ENCODE data around the gene C12orf50.

The C12orf50 gene

DNA sequence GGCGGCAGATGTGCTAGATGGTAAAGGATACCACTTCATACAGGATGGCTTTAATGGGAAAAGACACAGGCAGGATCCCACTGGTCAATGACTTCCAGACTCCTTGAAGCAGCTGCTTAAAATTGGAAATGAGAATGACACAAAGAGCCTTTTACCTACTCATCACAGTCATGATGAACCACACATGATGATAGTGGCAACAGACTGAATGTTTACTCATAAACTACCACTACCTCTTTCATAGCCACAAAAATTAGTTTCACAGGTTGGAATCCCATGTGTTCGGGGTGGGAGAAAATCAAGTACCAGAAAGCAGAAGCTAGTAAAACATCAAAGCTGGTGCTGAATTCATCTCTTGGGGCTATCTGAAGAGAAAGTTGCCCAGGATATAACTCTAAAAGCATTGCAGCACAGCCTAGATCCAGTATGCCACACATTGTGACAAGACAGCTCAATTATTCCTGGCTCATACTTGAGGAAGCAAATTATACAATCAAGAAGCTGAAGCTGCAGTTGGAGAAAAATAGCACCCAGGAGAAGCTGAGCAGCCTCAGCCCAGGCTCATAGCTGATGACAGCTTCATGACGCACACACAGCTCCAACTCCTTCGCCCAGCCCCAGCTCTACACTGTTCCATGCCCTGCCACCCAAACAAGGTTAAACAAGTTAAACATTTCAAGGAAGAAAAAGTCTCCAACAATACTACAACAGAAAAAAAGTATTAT, 29.0 kb upstream of the C12orf50 start:
- Histone ChIP-seq H3K36me3 (ENCODE audit: control insufficient read depth in 2 of 2, insufficient read depth in 1 of 2, low read length in 2 of 2) (peaks cover 31 to 50% of the 10 kb centered on the region in 2 experiments), H3K4me3 (ENCODE audit: low read depth, low read length) (no peak overlapping the region), H3K27ac (ENCODE audit: extremely low read depth, low read depth, low read length) (no peak overlapping the region), H3K4me1 (ENCODE audit: control insufficient read depth, insufficient read depth, low read length) (no peaks in the 10 kb centered on the region), H3K9me3 (ENCODE audit: control insufficient read depth, insufficient read depth, low read depth, low read length) (no peaks in the 10 kb centered on the region)
- TF ChIP-seq ZNF132 (tag by site-specific recombination; IDR thresholded peaks at IDR 0.05; ENCODE audit: borderline replicate concordance) (no peak), ZNF266 (tag by site-specific recombination; IDR thresholded peaks at IDR 0.05; ENCODE audit: low read depth) (no peak), ZNF10 (tag by site-specific recombination; IDR thresholded peaks at IDR 0.05) (no peak), ZNF677 (tag by site-specific recombination; IDR thresholded peaks at IDR 0.05) (no peak), YY2 (tag by site-specific recombination; IDR thresholded peaks at IDR 0.05) (no peak), ZNF76 (tag by site-specific recombination; IDR thresholded peaks at IDR 0.05; ENCODE audit: borderline replicate concordance, low read depth) (no peak), KLF9 (tag by site-specific recombination; IDR thresholded peaks at IDR 0.05; ENCODE audit: low read depth) (no peak), ZNF423 (tag by site-specific recombination; IDR thresholded peaks at IDR 0.05) (no peak), ZBTB17 (tag by site-specific recombination; IDR thresholded peaks at IDR 0.05) (no peak), ZNF701 (tag by site-specific recombination; IDR thresholded peaks at IDR 0.05) (no peak), ZNF571 (tag by site-specific recombination; IDR thresholded peaks at IDR 0.05) (no peak), ZNF391 (tag by site-specific recombination; IDR thresholded peaks at IDR 0.05; ENCODE audit: borderline replicate concordance, low read depth) (no peak), ZNF558 (tag by site-specific recombination; IDR thresholded peaks at IDR 0.05) (no peak), ZNF362 (tag by site-specific recombination; IDR thresholded peaks at IDR 0.05) (no peak), BCL11A (tag by site-specific recombination; IDR thresholded peaks at IDR 0.05; ENCODE audit: low read depth) (no peak), ZNF239 (tag by site-specific recombination; IDR thresholded peaks at IDR 0.05) (no peak), ZNF548 (tag by site-specific recombination; IDR thresholded peaks at IDR 0.05) (no peak), KLF7 (tag by site-specific recombination; IDR thresholded peaks at IDR 0.05; ENCODE audit: borderline replicate concordance) (no peak), ZNF248 (tag by site-specific recombination; IDR thresholded peaks at IDR 0.05) (no peak)
- TF ChIP-seq, protein P1, sequence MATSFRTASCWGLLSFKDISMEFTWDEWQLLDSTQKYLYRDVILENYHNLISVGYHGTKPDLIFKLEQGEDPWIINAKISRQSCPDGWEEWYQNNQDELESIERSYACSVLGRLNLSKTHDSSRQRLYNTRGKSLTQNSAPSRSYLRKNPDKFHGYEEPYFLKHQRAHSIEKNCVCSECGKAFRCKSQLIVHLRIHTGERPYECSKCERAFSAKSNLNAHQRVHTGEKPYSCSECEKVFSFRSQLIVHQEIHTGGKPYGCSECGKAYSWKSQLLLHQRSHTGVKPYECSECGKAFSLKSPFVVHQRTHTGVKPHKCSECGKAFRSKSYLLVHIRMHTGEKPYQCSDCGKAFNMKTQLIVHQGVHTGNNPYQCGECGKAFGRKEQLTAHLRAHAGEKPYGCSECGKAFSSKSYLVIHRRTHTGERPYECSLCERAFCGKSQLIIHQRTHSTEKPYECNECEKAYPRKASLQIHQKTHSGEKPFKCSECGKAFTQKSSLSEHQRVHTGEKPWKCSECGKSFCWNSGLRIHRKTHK (tag by site-specific recombination; IDR thresholded peaks at IDR 0.05), result no peak
- ChIA-PET CTCF (no interaction called here), POLR2A (no interaction called here)

GRCh38 chr12:88056571-88056970, 27.4 kb upstream of the C12orf50 start:
- Histone ChIP-seq H3K4me3 (ENCODE audit: low read depth, low read length) (no peak overlapping the region), H3K9me3 (ENCODE audit: control insufficient read depth, insufficient read depth, low read depth, low read length) (no peaks in the 10 kb centered on the region), H3K36me3 (ENCODE audit: control insufficient read depth in 2 of 2, insufficient read depth in 1 of 2, low read length in 2 of 2) (peaks cover 29 to 55% of the 10 kb centered on the region in 2 experiments), H3K27ac (ENCODE audit: extremely low read depth, low read depth, low read length) (no peak overlapping the region), H3K4me1 (ENCODE audit: control insufficient read depth, insufficient read depth, low read length) (no peaks in the 10 kb centered on the region)
- ChIA-PET POLR2A (no interaction called here), CTCF (no interaction called here)
- TF ChIP-seq KLF8 (tag by site-specific recombination; IDR thresholded peaks at IDR 0.05) (no peak), ZNF549 (tag by site-specific recombination; IDR thresholded peaks at IDR 0.05) (no peak), ZNF626 (tag by site-specific recombination; IDR thresholded peaks at IDR 0.05) (no peak), ZNF266 (tag by site-specific recombination; IDR thresholded peaks at IDR 0.05; ENCODE audit: low read depth) (no peak), ZSCAN23 (tag by site-specific recombination; IDR thresholded peaks at IDR 0.05) (no peak), BCL11B (tag by site-specific recombination; IDR thresholded peaks at IDR 0.05; ENCODE audit: low read depth) (no peak), ZNF830 (tag by site-specific recombination; IDR thresholded peaks at IDR 0.05; ENCODE audit: low read depth) (no peak), ZNF561 (tag by site-specific recombination; IDR thresholded peaks at IDR 0.05; ENCODE audit: borderline replicate concordance) (no peak), ZNF239 (tag by site-specific recombination; IDR thresholded peaks at IDR 0.05) (no peak), ZNF548 (tag by site-specific recombination; IDR thresholded peaks at IDR 0.05) (no peak), PBX3 (CRISPR knock-in tag; IDR thresholded peaks at IDR 0.05) (no peak), KLF10 (tag by site-specific recombination; IDR thresholded peaks at IDR 0.05) (no peak), KLF7 (tag by site-specific recombination; IDR thresholded peaks at IDR 0.05; ENCODE audit: borderline replicate concordance) (no peak)
- TF ChIP-seq, protein P2, sequence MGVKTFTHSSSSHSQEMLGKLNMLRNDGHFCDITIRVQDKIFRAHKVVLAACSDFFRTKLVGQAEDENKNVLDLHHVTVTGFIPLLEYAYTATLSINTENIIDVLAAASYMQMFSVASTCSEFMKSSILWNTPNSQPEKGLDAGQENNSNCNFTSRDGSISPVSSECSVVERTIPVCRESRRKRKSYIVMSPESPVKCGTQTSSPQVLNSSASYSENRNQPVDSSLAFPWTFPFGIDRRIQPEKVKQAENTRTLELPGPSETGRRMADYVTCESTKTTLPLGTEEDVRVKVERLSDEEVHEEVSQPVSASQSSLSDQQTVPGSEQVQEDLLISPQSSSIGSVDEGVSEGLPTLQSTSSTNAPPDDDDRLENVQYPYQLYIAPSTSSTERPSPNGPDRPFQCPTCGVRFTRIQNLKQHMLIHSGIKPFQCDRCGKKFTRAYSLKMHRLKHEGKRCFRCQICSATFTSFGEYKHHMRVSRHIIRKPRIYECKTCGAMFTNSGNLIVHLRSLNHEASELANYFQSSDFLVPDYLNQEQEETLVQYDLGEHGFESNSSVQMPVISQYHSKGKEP (tag by site-specific recombination; IDR thresholded peaks at IDR 0.05), result no peak
